Stomach (tissue), 4 donors: Measurements from ENCODE around the gene TSSK2.

ENCODE experiments used
- CTCF ChIP-seq, 7 experiments: fragments of 450-650 bp in 4 of 7; fragments of 200-600 bp in 3 of 7; sonication (generic) in 3 of 7; IDR thresholded peaks; one replicate each; pipeline ENCODE4 v1.5.1; 2016 to 2019; ENCODE audit warnings: antibody characterized with exemption in 7 of 7, control low read depth in 2 of 7, mild to moderate bottlenecking in 1 of 7
- EP300 ChIP-seq: sonication (generic); formaldehyde crosslinking; IDR thresholded peaks from one replicate; pipeline ENCODE4 v1.6.1; 2017; ENCODE audit warnings: antibody characterized with exemption
- POLR2A ChIP-seq, 4 donors: fragments of 450-650 bp; IDR thresholded peaks; one replicate each; pipeline ENCODE4 v1.6.1; 2016; ENCODE audit warnings: antibody characterized with exemption in 4 of 4, control low read depth in 2 of 4, mild to moderate bottlenecking in 1 of 4, moderate library complexity in 1 of 4
- POLR2AphosphoS5 ChIP-seq, 3 donors: sonication (generic); formaldehyde crosslinking; IDR thresholded peaks; one replicate each; pipeline ENCODE4 v1.6.1; 2016; ENCODE audit warnings: antibody characterized with exemption in 3 of 3

GRCh38 chr22:19150482-19151328, 19.6 kb downstream of the TSSK2 start:
- TF ChIP-seq CTCF (IDR thresholded peaks at IDR 0.05) (no peak), POLR2A (IDR thresholded peaks at IDR 0.05) (no peak), EP300 (no peak), POLR2AphosphoS5 (IDR thresholded peaks at IDR 0.05) (no peak)
